ENCODE data around the gene DEF6.
"Not testable (repeated sequence)": the region's sequence is repeated elsewhere in the genome, so short reads cannot be mapped to it uniquely, and the experiment has no call there.

DEF6 gene

GRCh38 chr6:35311390-35312075, 13.9 kb downstream of the DEF6 start:
- peak in 3 of 4 experiments; percentile 50 to 57 (median 55) for DNase-seq

- DNase-seq: no peak
These were observed 14.6 kb downstream of the DEF6 start for GRCh38 chr6:35312076-35312800.

- peak; percentile 36 to 87 (median 70) for DNase-seq
These were observed 15.2 kb downstream of the DEF6 start for GRCh38 chr6:35312807-35313206.

- no peak for DNase-seq
These were observed 20.0 kb downstream of the DEF6 start for GRCh38 chr6:35317483-35318195.

- DNase-seq: no peak
These were observed 20.9 kb downstream of the DEF6 start for GRCh38 chr6:35318196-35319171.

GRCh38 chr6:35319346-35320030, 21.9 kb downstream of the DEF6 start:
- no peak for DNase-seq

- DNase-seq: no peak
These were observed 22.4 kb downstream of the DEF6 start for GRCh38 chr6:35320031-35320410.

GRCh38 chr6:35321091-35321490, 23.5 kb downstream of the DEF6 start:
- no peak for DNase-seq

GRCh38 chr6:35327349-35328027, 29.9 kb downstream of the DEF6 start:
- peak; percentile 70 to 84 (median 78) for DNase-seq

- DNase-seq: no peak
These were observed 30.6 kb downstream of the DEF6 start for GRCh38 chr6:35328108-35328723.

GRCh38 chr6:35328965-35329364, 31.3 kb downstream of the DEF6 start:
- DNase-seq: not testable (repeated sequence)

GRCh38 chr6:35330541-35331119, 33.0 kb downstream of the DEF6 start:
- no peak for DNase-seq

- not testable (repeated sequence) for DNase-seq
These were observed 34.7 kb downstream of the DEF6 start for GRCh38 chr6:35332074-35332887.

- DNase-seq: no peak
These were observed 43.9 kb downstream of the DEF6 start for GRCh38 chr6:35341557-35341956.

GRCh38 chr6:35342258-35343091, 44.9 kb downstream of the DEF6 start, which contains the start of gene PPARD:
Gene PPARD (plus strand): TSS chr6:35342558. CDS start chr6:35411088, 68,530 bp downstream.
- peak; percentile 98 to 99 (median 99) for DNase-seq

- peak; percentile 79 to 90 (median 86) for DNase-seq
These were observed 45.6 kb downstream of the DEF6 start for GRCh38 chr6:35343092-35343834.

- DNase-seq: no peak
These were observed 46.4 kb downstream of the DEF6 start for GRCh38 chr6:35343835-35344550.
